GM12878 (cell line): Measurements from ENCODE around the gene C8B. TPM values are rescaled to one million over a fixed set of nuclear protein-coding genes. Genes with fewer than 3 reads are reported as not detected.

Source experiments
- ATAC-seq: fragments of 200-7000 bp; cut with Tn5 transposase; 3 replicates; pipeline ENCODE4 v1.9.1; 2020; ENCODE audit warnings: mild to moderate bottlenecking, moderate library complexity
- BruUV-seq: library from RNA; stranded (reverse); fragments of 400-500 nt; replicated peaks from 2 replicates; lab custom pipeline; 2021; lab: Mats Ljungman, UMichigan
- CTCF ChIA-PET: fragments of 300-600 bp; sonication (Branson Sonifier 250); formaldehyde crosslinking; extraction: SDS; loops from one replicate; lab custom pipeline; 2021; ENCODE audit warnings: inconsistent platforms; lab: Yijun Ruan, JAX
- POLR2A ChIA-PET: fragments of 350-600 bp; formaldehyde crosslinking; extraction: SDS; loops from one replicate; lab custom pipeline; 2021; ENCODE audit warnings: inconsistent platforms; lab: Charles Lee
- RAD21 ChIA-PET: fragments of 300-600 bp; sonication (Branson Sonifier 250); formaldehyde crosslinking; loops from one replicate; lab custom pipeline; 2023; ENCODE audit warnings: antibody characterized with exemption; ENCODE audit not compliant: unreplicated experiment; lab: Charles Lee
- SMC1A ChIA-PET: fragments of 300-600 bp; sonication (Branson Sonifier 250); formaldehyde crosslinking; loops from one replicate; lab custom pipeline; 2023; ENCODE audit not compliant: unreplicated experiment, uncharacterized antibody; lab: Charles Lee
- DNase-seq: peaks from one replicate; pipeline ENCODE4 v3.0.0-alpha.2; 2011; ENCODE audit warnings: low read depth, low spot score
- FAIRE-seq: peaks from 3 replicates; lab custom pipeline; 2011; peaks lifted over from hg19 to GRCh38; lab: Jason Lieb, UNC
- H2AFZ ChIP-seq: 2 replicates; pipeline ENCODE4 v1.6.0; 2011; ENCODE audit warnings: low read depth, low read length, control low read depth; ENCODE audit not compliant: control insufficient read depth
- H3K27ac ChIP-seq: 2 replicates; pipeline ENCODE4 v1.5.1; 2011; ENCODE audit warnings: control low read depth; ENCODE audit not compliant: control insufficient read depth, insufficient read depth
- H3K27me3 ChIP-seq, 2 experiments: replicated peaks in 1 of 2; 2 replicates each; pipeline versions ENCODE4 v1.6.0 to v1.6.1; 2011; ENCODE audit warnings: low read length in 1 of 2; ENCODE audit not compliant: control insufficient read depth in 2 of 2, insufficient read depth in 2 of 2
- H3K36me3 ChIP-seq, 2 experiments: 2 replicates each; pipeline ENCODE4 v1.5.1; 2011; ENCODE audit warnings: low read length in 1 of 2; ENCODE audit not compliant: control insufficient read depth in 2 of 2, insufficient read depth in 2 of 2
- H3K4me1 ChIP-seq: 2 replicates; pipeline ENCODE4 v1.6.1; 2011; ENCODE audit warnings: mild to moderate bottlenecking, low read length, moderate library complexity, mixed read lengths; ENCODE audit not compliant: control insufficient read depth, insufficient read depth
- H3K4me2 ChIP-seq: 2 replicates; pipeline ENCODE4 v1.6.0; 2011; ENCODE audit warnings: control low read depth; ENCODE audit not compliant: control insufficient read depth, insufficient read depth
- H3K4me3 ChIP-seq: fragments of 200-600 bp; sonication (generic); 2 replicates; pipeline ENCODE4 v1.5.1; 2016
- H3K79me2 ChIP-seq: 2 replicates; pipeline ENCODE4 v1.6.0; 2011; ENCODE audit warnings: low read length; ENCODE audit not compliant: control insufficient read depth, insufficient read depth
- H3K9ac ChIP-seq: 2 replicates; pipeline ENCODE4 v1.8.0; 2011; ENCODE audit warnings: low read length, control low read depth, mixed read lengths; ENCODE audit not compliant: control insufficient read depth, insufficient read depth
- H3K9me3 ChIP-seq: replicated peaks from 3 replicates; pipeline ENCODE4 v1.5.1; 2011; ENCODE audit warnings: mild to moderate bottlenecking, low read length; ENCODE audit not compliant: control insufficient read depth, insufficient read depth
- H4K20me1 ChIP-seq: 2 replicates; pipeline ENCODE4 v1.6.0; 2011; ENCODE audit not compliant: control insufficient read depth, insufficient read depth
- CBX5 ChIP-seq: sonication (generic); IDR thresholded peaks from 2 replicates; pipeline ENCODE4 v1.6.1; 2016; ENCODE audit warnings: low read depth, moderate library complexity, mild to moderate bottlenecking, inconsistent platforms
- EED ChIP-seq: sonication (generic); IDR thresholded peaks from 2 replicates; pipeline ENCODE4 v1.6.1; 2016; ENCODE audit warnings: antibody characterized with exemption, low read depth
- FOXK2 ChIP-seq: fragments of 450-650 bp; IDR thresholded peaks from 2 replicates; pipeline ENCODE4 v1.6.1; 2017; ENCODE audit warnings: mild to moderate bottlenecking, moderate library complexity
- JUND ChIP-seq: IDR thresholded peaks from 2 replicates; pipeline ENCODE4 v1.6.1; 2012; ENCODE audit warnings: low read depth, mild to moderate bottlenecking, low read length, improper control_type of control experiment, moderate library complexity
- MXI1 ChIP-seq: fragments of 150-350 bp; IDR thresholded peaks from 2 replicates; pipeline ENCODE4 v1.6.1; 2011; ENCODE audit warnings: low read depth, mild to moderate bottlenecking, inconsistent platforms, low read length, improper control_type of control experiment
- NFXL1 ChIP-seq: fragments of 450-650 bp; IDR thresholded peaks from 2 replicates; pipeline ENCODE4 v1.6.1; 2017; ENCODE audit warnings: antibody characterized with exemption, mild to moderate bottlenecking, borderline replicate concordance
- NR2C2 ChIP-seq: IDR thresholded peaks from 2 replicates; pipeline ENCODE4 v1.6.1; 2011; ENCODE audit warnings: borderline replicate concordance, low read depth; ENCODE audit not compliant: control insufficient read depth, insufficient read length
- NR2F1 ChIP-seq: fragments of 450-650 bp; conservative IDR thresholded peaks from 2 replicates; pipeline ENCODE4 v1.6.1; 2017; ENCODE audit warnings: mild to moderate bottlenecking
- POU2F2 ChIP-seq: IDR thresholded peaks from 3 replicates; pipeline ENCODE4 v1.6.1; 2011; ENCODE audit warnings: low read depth, mild to moderate bottlenecking, low read length, borderline replicate concordance
- RAD51 ChIP-seq: fragments of 450-650 bp; IDR thresholded peaks from 2 replicates; pipeline ENCODE4 v1.6.1; 2016; ENCODE audit warnings: moderate library complexity, mild to moderate bottlenecking, inconsistent platforms
- TBL1XR1 ChIP-seq: IDR thresholded peaks from 2 replicates; pipeline ENCODE4 v1.6.1; 2012; ENCODE audit warnings: low read depth, low read length, improper control_type of control experiment
- ZBED1 ChIP-seq: IDR thresholded peaks from 2 replicates; pipeline ENCODE4 v1.6.1; 2016; ENCODE audit warnings: borderline replicate concordance
- WGBS: methylation state at CpG from one replicate; pipeline ENCODE4 v1.1.6; 2016; ENCODE audit warnings: low lambda C conversion rate; ENCODE audit not compliant: insufficient replicate concordance, insufficient coverage; ENCODE audit errors: missing lambda C conversion rate; 5-methylcytosine and 5-hydroxymethylcytosine counted together
- in situ Hi-C: fragments of 300-500 bp; cut with MboI; formaldehyde crosslinking; loops from 9 replicates; pipeline ENCODE4 v1.14.3; 2018; ENCODE audit warnings: mixed read lengths
- intact Hi-C: fragments of 100-400 bp; cut with micrococcal nuclease; formaldehyde crosslinking; loops from one replicate; pipeline ENCODE4 v1.14.2; 2022; ENCODE audit not compliant: unreplicated experiment
- polyA plus RNA-seq, 11 experiments: library from polyadenylated mRNA; depleted of rRNA in 4 of 11; unstranded in 6 of 11; stranded (reverse) in 5 of 11; fragments of >200 nt; fragmentation: Nextera tagmentation in 4 of 11; fragmentation: Illumina TruSeq in 1 of 11; extraction: Ambion mirVana in 4 of 11; extraction: Trizol in 1 of 11; gene quantifications; 1 replicate in 1 of 11; 2 replicates in 10 of 11; pipeline versions ENCODE4 v1.2.1 to v1.2.3, GENCODE V29; 2011 to 2016; ENCODE audit warnings: inconsistent platforms in 2 of 11, missing spikeins in 2 of 11, low read depth in 1 of 11
- total RNA-seq, 4 experiments: library from RNA; depleted of rRNA in 3 of 4; stranded (reverse); fragments of >200 nt in 3 of 4; fragmentation: Illumina TruSeq in 1 of 4; extraction: Trizol in 1 of 4; gene quantifications; 2 replicates each; pipeline versions ENCODE4 v1.2.1 to v1.2.3, GENCODE V29; 2013 to 2021
- TF ChIP-seq, protein P1 (sequence below): fragments of 450-650 bp; IDR thresholded peaks from 2 replicates; pipeline ENCODE4 v1.6.1; 2016; ENCODE audit warnings: mild to moderate bottlenecking, moderate library complexity, borderline replicate concordance
- TF ChIP-seq, protein P2 (sequence below): fragments of 450-650 bp; IDR thresholded peaks from 2 replicates; pipeline ENCODE4 v1.6.1; 2017; ENCODE audit warnings: mild to moderate bottlenecking, low read depth, inconsistent platforms; ENCODE audit not compliant: poor library complexity, severe bottlenecking
- TF ChIP-seq, protein P3 (sequence below): fragments of 450-650 bp; IDR thresholded peaks from 2 replicates; pipeline ENCODE4 v1.6.1; 2016; ENCODE audit warnings: mild to moderate bottlenecking

The C8B gene
- total and polyA plus RNA-seq, 10 of the 15 experiments (the other 5 are each of a cell fraction or from before 2014, with no cell fraction given) = not detected

DNA sequence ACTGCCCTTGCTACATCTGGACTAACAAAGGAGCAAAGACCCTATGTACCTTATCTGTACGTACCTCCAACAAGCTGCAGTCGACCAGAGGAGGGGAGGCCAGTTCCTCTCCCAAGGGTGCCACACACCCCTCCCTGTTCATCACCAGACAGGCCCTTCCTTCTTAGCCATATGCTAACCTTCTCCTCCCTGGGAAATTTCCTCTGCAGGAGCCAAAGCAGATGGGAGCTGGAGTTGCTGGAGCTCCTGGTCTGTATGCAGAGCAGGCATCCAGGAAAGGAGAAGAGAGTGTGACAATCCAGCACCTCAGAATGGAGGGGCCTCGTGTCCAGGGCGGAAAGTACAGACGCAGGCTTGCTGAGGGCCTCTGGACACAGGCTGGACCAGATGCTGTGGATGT lies 48.5 kb downstream of the C8B start (continued):
- TF ChIP-seq, protein P1, sequence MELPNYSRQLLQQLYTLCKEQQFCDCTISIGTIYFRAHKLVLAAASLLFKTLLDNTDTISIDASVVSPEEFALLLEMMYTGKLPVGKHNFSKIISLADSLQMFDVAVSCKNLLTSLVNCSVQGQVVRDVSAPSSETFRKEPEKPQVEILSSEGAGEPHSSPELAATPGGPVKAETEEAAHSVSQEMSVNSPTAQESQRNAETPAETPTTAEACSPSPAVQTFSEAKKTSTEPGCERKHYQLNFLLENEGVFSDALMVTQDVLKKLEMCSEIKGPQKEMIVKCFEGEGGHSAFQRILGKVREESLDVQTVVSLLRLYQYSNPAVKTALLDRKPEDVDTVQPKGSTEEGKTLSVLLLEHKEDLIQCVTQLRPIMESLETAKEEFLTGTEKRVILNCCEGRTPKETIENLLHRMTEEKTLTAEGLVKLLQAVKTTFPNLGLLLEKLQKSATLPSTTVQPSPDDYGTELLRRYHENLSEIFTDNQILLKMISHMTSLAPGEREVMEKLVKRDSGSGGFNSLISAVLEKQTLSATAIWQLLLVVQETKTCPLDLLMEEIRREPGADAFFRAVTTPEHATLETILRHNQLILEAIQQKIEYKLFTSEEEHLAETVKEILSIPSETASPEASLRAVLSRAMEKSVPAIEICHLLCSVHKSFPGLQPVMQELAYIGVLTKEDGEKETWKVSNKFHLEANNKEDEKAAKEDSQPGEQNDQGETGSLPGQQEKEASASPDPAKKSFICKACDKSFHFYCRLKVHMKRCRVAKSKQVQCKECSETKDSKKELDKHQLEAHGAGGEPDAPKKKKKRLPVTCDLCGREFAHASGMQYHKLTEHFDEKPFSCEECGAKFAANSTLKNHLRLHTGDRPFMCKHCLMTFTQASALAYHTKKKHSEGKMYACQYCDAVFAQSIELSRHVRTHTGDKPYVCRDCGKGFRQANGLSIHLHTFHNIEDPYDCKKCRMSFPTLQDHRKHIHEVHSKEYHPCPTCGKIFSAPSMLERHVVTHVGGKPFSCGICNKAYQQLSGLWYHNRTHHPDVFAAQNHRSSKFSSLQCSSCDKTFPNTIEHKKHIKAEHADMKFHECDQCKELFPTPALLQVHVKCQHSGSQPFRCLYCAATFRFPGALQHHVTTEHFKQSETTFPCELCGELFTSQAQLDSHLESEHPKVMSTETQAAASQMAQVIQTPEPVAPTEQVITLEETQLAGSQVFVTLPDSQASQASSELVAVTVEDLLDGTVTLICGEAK = no peak
- no peak for TF ChIP-seq EED

DNA sequence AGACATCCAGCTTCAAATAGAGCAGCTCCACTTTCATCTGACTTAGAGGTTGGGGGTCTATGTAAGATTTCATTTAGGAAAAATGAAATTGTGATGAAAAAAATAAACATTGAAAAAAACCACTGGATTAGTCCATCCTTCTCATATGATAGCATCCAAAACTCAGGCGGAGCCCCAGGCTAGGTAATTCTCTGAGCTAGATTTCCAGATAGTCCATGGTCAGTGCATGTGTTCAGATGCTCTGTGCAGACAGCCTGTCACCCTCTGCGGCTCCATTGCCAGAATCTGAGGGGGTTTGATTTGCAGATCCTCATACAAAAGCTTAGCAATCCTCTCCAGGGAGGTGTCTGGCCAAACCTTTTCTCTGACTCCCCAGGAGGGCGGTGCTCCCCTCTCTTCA lies 49.2 kb downstream of the C8B start:
- TF ChIP-seq, protein P2, sequence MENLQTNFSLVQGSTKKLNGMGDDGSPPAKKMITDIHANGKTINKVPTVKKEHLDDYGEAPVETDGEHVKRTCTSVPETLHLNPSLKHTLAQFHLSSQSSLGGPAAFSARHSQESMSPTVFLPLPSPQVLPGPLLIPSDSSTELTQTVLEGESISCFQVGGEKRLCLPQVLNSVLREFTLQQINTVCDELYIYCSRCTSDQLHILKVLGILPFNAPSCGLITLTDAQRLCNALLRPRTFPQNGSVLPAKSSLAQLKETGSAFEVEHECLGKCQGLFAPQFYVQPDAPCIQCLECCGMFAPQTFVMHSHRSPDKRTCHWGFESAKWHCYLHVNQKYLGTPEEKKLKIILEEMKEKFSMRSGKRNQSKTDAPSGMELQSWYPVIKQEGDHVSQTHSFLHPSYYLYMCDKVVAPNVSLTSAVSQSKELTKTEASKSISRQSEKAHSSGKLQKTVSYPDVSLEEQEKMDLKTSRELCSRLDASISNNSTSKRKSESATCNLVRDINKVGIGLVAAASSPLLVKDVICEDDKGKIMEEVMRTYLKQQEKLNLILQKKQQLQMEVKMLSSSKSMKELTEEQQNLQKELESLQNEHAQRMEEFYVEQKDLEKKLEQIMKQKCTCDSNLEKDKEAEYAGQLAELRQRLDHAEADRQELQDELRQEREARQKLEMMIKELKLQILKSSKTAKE = no peak
- no peak for TF ChIP-seq POU2F2
- TF ChIP-seq CBX5 = no peak
- no peak for TF ChIP-seq JUND
- TF ChIP-seq, protein P3, sequence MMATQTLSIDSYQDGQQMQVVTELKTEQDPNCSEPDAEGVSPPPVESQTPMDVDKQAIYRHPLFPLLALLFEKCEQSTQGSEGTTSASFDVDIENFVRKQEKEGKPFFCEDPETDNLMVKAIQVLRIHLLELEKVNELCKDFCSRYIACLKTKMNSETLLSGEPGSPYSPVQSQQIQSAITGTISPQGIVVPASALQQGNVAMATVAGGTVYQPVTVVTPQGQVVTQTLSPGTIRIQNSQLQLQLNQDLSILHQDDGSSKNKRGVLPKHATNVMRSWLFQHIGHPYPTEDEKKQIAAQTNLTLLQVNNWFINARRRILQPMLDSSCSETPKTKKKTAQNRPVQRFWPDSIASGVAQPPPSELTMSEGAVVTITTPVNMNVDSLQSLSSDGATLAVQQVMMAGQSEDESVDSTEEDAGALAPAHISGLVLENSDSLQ = no peak
- TF ChIP-seq RAD51 = no peak
- TF ChIP-seq NFXL1 = no peak
- TF ChIP-seq NR2F1 = no peak
- no peak for TF ChIP-seq FOXK2
- TF ChIP-seq ZBED1 = no peak
- TF ChIP-seq TBL1XR1 = no peak
- TF ChIP-seq MXI1 = no peak
- TF ChIP-seq NR2C2 = no peak
- SMC1A ChIA-PET = no interaction called here

More for the DNA sequence above, 49.2 kb downstream of the C8B start:
- Histone ChIP-seq H3K36me3 (no peaks in the 10 kb centered on the region), H3K79me2 (no peaks in the 10 kb centered on the region), H3K9me3 (no peaks in the 10 kb centered on the region), H3K9ac (no peak overlapping the region), H3K27me3 (no peaks in the 10 kb centered on the region), H3K4me3 (no peak overlapping the region), H4K20me1 (no peaks in the 10 kb centered on the region), H3K4me2 (no peak overlapping the region), H2AFZ (no peak overlapping the region), H3K27ac (no peak overlapping the region), H3K4me1 (no peaks in the 10 kb centered on the region)
- 8% methylated on average over 3 of the region's 3 CpGs for WGBS
- POLR2A ChIA-PET = no interaction called here
- DNase-seq (no peak), FAIRE-seq (no peak), ATAC-seq (no peak)
- no TSS peak for BruUV-seq
- intact Hi-C loops = no loop called here
- CTCF ChIA-PET = no interaction called here
- RAD21 ChIA-PET = no interaction called here
- in situ Hi-C loops = no loop called here
